Glomerular visceral epithelial cell (primary cell): ENCODE data around the gene IGFBP7.
A peak's percentile ranks its signal among the peaks of the same experiment; 100 is the strongest.

Experiments
- DNase-seq: peaks from one replicate; pipeline ENCODE4 v3.0.0-alpha.2; 2016; ENCODE audit errors: extremely low spot score

Gene IGFBP7

GRCh38 chr4:57042711-57043169 lies 67.4 kb downstream of the IGFBP7 start:
- no peak for DNase-seq

DNA sequence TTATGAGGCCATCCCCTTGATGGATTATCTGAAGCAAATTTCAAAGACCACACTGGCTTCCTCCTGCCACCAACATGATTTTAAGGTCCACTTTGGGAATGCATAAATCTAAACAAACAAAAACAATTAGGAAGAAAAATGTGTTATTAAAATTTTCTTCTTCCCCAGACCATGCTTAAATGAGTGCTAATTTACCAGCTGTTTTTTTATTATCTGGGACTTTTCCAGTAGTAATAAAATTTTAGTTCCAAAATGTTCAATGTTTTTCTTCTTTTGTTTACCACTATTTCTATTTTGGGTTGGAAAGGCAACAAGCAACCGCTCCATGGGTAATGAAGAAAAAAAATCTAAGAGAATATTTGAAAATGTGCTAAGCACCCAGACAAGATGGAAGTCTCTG lies 69.2 kb downstream of the IGFBP7 start:
- no peak for DNase-seq

DNA sequence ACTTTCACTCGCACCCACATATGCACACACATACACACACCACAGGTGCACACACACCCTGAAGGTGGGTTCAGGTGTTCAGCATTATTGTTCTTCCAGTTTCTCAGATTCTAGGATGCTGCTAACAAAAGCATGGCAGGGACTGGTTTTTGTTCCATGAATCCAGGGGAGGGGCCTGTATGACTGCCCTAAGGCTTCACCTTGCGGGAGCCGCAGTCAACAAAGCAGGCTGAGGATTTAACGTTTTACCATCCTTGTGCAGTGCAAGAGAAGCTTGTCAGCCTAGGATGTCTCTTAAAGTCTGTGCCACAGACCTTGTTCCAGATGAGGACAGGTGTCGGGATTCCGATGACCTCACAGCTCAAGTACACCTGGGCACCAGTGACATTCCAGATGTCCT lies 69.7 kb downstream of the IGFBP7 start:
- no peak for DNase-seq

DNA sequence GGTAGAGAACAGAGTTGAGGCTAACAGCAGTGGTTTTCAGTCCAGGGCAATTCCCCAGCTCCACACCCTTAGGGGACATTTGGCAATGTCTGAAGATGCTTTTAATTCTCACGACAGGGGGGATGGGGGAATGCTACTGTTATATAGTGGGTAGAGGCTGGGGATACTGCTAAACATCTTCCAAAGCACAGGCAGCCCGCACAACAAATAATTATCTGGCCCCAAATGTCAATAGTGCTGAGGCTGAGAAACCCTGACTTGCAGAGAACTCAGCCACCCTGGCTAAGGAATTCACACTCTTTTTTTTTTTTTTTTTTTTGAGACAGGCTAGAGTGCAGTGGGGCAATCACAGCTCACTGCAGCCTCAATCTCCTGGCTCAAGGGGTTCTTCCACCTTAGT lies 70.8 kb downstream of the IGFBP7 start:
- peak; percentile 37 for DNase-seq

- peak; percentile 60 for DNase-seq
Observed at GRCh38 chr4:57037982-57038604, 72.1 kb downstream of the IGFBP7 start.

GRCh38 chr4:57034520-57034919 lies 75.7 kb downstream of the IGFBP7 start:
- DNase-seq: no peak

- peak; percentile 90 for DNase-seq
Observed at GRCh38 chr4:57023104-57023503, 87.1 kb downstream of the IGFBP7 start.

DNA sequence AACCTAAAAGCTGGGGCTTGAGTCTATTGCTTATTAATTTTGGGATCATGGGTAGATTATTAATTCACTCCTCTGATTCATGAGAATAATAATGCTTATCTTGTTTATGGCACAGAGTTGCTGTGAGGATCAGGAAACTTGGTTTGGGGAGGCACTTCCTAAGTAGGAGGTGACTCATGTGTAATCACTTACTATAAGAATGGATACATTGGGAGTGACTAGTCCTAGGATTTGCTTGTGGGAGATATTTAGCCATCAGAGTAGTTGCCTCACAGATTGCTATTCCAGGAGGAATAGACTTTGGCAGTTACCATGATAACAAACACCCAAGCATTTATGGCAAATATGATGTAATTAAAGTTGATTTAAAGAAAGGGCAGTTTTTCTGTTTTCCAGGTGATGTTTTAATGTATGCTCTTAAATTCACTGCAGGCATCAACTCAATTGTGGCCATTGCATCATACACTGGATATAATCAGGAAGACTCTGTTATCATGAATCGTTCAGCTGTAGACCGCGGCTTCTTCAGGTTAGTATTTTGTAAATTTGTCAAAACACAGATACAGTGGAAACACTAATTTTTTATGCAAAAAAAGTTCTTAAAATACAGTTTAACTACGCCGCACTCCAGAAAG lies 89.6 kb downstream of the IGFBP7 start:
- DNase-seq: peak; percentile 71

- DNase-seq: no peak
Observed at GRCh38 chr4:57018980-57019379, 91.2 kb downstream of the IGFBP7 start.

DNA sequence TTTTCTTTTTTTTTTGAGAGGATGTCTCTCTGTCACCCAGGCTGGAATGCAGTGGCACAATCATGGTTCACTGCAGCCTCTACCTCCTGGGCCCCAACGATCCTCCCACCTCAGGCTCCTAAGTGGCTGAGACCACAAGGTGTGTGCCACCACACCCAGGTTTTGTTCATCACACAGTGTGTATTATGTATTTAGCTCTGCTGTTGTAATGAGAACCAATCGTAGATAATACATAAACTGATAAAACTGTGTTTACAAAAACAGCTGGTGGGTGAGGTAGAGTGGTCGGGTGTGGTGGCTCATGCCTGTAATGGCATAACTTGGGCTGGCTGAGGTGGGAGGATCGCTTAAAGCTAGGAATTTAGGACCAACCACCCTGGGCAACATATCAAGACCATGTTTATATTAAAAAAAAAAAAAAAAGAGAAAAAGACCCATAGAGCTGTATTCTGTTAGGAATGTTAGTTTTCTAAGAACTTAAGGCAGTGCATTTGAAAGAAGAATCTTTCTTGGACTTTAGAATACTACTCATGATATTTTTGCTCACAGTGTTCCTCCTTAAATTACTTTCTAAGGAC lies 96.6 kb downstream of the IGFBP7 start:
- DNase-seq: no peak

GRCh38 chr4:56999751-57000150 lies 110.4 kb downstream of the IGFBP7 start:
- DNase-seq: no peak

- no peak for DNase-seq
Observed at GRCh38 chr4:56995525-56995924, 114.7 kb downstream of the IGFBP7 start.

- no peak for DNase-seq
Observed at GRCh38 chr4:56990109-56990905, 119.9 kb downstream of the IGFBP7 start.

DNA sequence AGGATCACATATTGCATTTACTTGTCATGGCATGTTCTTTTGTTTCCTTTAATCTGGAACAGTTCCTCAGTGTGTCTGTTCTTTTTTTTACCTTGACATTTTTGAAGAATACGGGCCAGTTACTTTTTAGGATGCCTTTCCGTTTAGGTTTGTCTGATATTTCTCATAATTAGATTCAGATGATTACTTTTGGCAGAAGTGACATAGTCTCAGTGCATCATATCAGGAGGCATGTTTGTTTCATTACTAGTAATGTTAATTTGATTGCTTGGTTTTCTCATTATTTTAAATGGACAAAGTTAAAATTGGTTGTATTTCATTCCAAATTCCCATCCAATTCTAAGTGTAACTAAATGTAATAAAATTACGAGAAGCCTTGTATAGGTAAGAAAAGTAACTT lies 123.2 kb downstream of the IGFBP7 start:
- no peak for DNase-seq

GRCh38 chr4:56986192-56986591 lies 124.0 kb downstream of the IGFBP7 start:
- no peak for DNase-seq

DNA sequence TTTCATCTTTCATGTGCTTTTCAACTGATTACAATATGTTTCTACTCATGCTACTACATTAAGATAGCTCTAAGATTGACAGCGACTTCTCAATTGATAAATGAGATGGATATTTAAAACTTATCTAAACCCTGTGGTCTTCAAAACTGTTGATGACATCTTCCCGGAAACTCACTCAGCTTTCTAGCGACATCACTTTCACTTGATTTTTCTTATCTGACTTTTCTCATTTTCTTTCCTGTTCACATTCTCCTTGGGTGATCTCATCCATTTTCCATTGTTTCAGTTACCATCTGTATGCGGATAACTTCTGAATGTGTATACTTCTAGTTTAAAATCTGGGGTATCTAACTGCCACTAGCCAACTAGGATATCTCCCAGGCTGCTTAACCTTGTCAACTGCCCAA lies 128.4 kb downstream of the IGFBP7 start:
- peak; percentile 57 for DNase-seq
